ENCODE measurements around the gene COX8A.

Gene COX8A

GRCh38 chr11:64007160-64007628, 32.8 kb downstream of the COX8A start:
- Mint-ChIP-seq H3K27me3 (peaks cover 61% of the 10 kb centered on the region), H3K27ac (no peak overlapping the region), H3K9me3 (peaks cover 13 to 21% of the 10 kb centered on the region in 2 donors), H3K4me3 (peak overlapping the region; percentile 28 to 79), H3K4me1 (peaks cover 19% of the 10 kb centered on the region)
- ATAC-seq = no peak
- no peak for DNase-seq

DNA sequence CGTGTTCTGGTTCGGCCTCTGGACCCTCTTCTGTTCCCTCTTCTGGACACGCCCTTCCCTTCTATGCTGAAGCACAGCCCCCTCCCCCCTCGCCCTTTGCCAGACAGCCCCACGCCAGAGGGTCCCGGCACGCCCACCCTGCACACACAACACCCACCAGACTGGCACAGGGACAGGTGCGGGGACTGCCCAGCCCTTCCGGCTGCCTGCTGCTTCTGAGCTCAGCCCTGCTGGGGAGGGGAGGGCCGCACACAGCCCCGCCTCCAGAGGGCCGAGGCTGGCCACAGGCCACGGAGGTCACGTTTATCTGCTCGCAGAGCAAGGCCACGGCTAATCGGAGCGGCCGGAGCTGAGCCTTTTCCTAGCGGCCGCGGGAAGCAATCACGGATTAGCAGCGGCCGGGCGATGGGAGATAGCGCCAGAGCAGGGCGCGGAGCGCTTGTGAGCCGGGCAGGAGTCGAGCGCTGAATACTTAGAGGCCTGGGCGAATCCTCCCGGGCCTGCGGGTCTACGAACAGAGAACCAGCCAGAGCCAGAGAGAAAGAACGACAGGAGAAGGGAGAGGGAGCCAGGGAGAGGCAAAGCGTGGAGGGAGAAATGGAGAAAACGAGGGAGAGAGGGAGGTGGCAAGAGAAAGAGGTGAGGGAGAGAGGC, 33.3 kb downstream of the COX8A start:
- ATAC-seq (peak; percentile 62), DNase-seq (no peak)
- peaks cover 13 to 21% of the 10 kb centered on the region in 2 donors for H3K9me3 Mint-ChIP-seq
- no peak overlapping the region for H3K27ac Mint-ChIP-seq
- peaks cover 19% of the 10 kb centered on the region for H3K4me1 Mint-ChIP-seq
- peak overlapping the region in 1 of 2 donors; percentile 79 for H3K4me3 Mint-ChIP-seq
- peaks cover 61% of the 10 kb centered on the region for H3K27me3 Mint-ChIP-seq

- Mint-ChIP-seq H3K4me3 (peak overlapping the region in 1 of 2 donors; percentile 79), H3K9me3 (peaks cover 13 to 21% of the 10 kb centered on the region in 2 donors), H3K27me3 (peaks cover 61% of the 10 kb centered on the region), H3K4me1 (peaks cover 19% of the 10 kb centered on the region), H3K27ac (no peak overlapping the region)
- ATAC-seq (peak; percentile 49), DNase-seq (no peak)
Observed at GRCh38 chr11:64008283-64008913, 34.0 kb downstream of the COX8A start.

DNA sequence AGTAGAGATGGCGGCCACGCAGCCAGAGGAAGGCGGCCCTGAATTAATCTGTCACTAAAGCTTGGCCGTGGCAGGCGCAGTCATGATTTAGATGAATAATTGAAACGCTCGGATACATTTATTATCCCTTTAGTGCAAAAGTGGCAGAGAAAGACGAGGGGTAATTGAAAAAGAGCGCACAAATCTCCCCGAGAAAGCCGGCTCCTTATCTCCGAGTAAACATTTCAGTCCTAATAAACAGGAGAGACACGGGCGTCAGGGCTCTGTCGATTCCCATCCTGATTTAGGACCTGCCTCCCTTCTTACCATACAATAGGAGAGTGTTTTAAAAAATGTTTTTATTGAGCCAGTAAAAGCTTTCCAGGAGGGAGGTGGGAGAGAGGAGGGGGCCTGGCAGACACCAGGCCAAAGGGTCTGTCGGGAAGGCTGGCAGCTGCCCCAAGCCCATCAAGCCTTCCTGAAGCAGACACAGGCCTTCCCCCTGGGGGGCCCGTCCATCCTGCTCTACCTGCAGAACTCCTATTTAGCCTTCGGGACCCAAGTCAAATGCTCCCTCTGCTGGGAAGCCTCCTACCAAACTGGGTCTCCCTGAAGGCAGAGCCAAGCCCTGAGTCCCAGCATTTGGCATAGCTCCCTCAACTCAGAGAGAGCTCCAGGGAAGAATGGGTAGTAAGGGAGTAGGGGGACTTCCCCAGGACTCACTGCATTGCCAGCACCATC, 34.7 kb downstream of the COX8A start:
- Mint-ChIP-seq H3K9me3 (peaks cover 13 to 21% of the 10 kb centered on the region in 2 donors), H3K4me1 (peaks cover 19% of the 10 kb centered on the region), H3K4me3 (no peak overlapping the region), H3K27me3 (peaks cover 61% of the 10 kb centered on the region), H3K27ac (no peak overlapping the region)
- DNase-seq = no peak
- ATAC-seq = no peak

GRCh38 chr11:64009710-64010109, 35.3 kb downstream of the COX8A start:
- H3K27me3 Mint-ChIP-seq = peaks cover 61% of the 10 kb centered on the region
- no peak for DNase-seq
- peaks cover 13 to 21% of the 10 kb centered on the region in 2 donors for H3K9me3 Mint-ChIP-seq
- ATAC-seq = no peak
- H3K27ac Mint-ChIP-seq = no peak overlapping the region
- H3K4me1 Mint-ChIP-seq = peaks cover 19% of the 10 kb centered on the region
- H3K4me3 Mint-ChIP-seq = no peak overlapping the region

DNA sequence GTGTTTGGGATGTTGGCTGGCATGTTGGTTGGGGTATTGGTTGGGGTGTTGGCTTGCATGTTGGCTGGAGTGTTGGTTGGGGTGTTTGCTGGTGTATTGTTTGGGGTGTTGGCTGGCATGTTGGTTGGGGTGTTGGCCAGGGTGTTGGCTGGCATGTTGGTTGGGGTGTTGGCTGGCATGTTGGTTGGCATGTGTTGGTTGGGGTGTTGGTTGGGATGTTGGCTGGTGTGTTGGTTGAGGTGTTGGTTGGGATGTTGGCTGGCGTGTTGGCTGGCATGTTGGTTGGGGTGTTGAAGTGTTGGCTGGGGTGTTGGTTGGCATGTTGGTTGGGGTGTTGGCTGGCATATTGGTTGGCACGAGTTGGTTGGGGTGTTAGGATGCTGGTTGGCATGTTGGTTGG, 36.4 kb downstream of the COX8A start:
- Mint-ChIP-seq H3K9me3 (peaks cover 13 to 21% of the 10 kb centered on the region in 2 donors), H3K4me1 (peaks cover 19% of the 10 kb centered on the region), H3K4me3 (no peak overlapping the region), H3K27ac (no peak overlapping the region), H3K27me3 (peaks cover 55% of the 10 kb centered on the region)
- ATAC-seq = no peak
- DNase-seq = no peak

GRCh38 chr11:64011371-64011770, 37.0 kb downstream of the COX8A start:
- ATAC-seq (no peak), DNase-seq (no peak)
- Mint-ChIP-seq H3K9me3 (peaks cover 13 to 21% of the 10 kb centered on the region in 2 donors), H3K27ac (peak overlapping the region in 1 of 2 donors; percentile 82), H3K27me3 (peaks cover 49% of the 10 kb centered on the region), H3K4me1 (peaks cover 19% of the 10 kb centered on the region), H3K4me3 (no peak overlapping the region)

- DNase-seq = no peak
- no peak for ATAC-seq
- H3K9me3 Mint-ChIP-seq = peaks cover 13 to 21% of the 10 kb centered on the region in 2 donors
- no peak overlapping the region for H3K4me3 Mint-ChIP-seq
- H3K4me1 Mint-ChIP-seq = peaks cover under 1% of the 10 kb centered on the region
- no peak overlapping the region for H3K27ac Mint-ChIP-seq
- peaks cover 30% of the 10 kb centered on the region for H3K27me3 Mint-ChIP-seq
Observed at GRCh38 chr11:64013141-64013896, 38.9 kb downstream of the COX8A start.

DNA sequence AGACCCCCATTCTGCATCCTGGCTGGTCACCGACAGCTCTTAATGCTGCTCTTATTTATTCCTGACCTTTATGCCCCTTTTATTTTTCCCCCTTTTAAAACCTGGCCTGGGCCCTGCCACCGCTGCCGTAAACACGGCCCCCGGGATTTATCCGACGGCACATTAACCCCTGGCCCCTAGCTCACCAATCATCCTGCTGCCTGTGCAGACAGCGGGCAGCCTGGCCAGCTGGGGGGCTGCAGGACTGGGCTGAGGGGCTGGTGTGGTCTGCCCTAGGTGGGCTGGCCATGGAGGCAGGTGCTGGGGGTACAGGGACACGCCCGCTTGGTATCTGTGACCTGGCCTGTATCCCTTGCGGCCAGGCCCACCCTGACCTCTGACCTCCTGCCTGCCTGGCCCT, 39.9 kb downstream of the COX8A start:
- H3K27ac Mint-ChIP-seq = no peak overlapping the region
- ATAC-seq (no peak), DNase-seq (no peak)
- H3K9me3 Mint-ChIP-seq = peaks cover 13 to 21% of the 10 kb centered on the region in 2 donors
- H3K4me1 Mint-ChIP-seq = no peaks in the 10 kb centered on the region
- H3K4me3 Mint-ChIP-seq = no peak overlapping the region
- peaks cover 20% of the 10 kb centered on the region for H3K27me3 Mint-ChIP-seq

DNA sequence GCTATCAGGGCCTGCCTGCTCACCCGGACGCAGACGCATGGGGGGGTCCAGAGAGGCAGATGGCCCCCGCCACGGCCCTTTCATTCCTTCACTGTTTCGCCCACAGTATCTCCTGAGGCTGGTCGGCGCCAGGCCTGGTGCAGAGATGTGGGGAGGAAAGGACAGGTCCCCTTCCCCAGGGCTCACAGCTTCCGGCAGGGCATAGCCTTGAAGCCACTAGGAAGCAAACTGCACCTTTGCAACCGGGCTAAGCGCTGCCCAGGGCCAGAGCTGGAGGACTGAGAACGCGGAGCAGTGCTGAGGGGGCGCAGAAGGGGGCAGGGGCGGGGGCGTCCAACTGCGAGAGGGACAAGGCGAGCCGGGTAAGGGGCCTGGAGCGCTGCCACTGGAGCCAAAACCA, 41.1 kb downstream of the COX8A start:
- DNase-seq (no peak), ATAC-seq (no peak)
- peaks cover 5 to 13% of the 10 kb centered on the region in 2 donors for H3K9me3 Mint-ChIP-seq
- H3K4me3 Mint-ChIP-seq = no peak overlapping the region
- H3K27me3 Mint-ChIP-seq = peaks cover 9% of the 10 kb centered on the region
- no peak overlapping the region for H3K27ac Mint-ChIP-seq
- no peaks in the 10 kb centered on the region for H3K4me1 Mint-ChIP-seq

DNA sequence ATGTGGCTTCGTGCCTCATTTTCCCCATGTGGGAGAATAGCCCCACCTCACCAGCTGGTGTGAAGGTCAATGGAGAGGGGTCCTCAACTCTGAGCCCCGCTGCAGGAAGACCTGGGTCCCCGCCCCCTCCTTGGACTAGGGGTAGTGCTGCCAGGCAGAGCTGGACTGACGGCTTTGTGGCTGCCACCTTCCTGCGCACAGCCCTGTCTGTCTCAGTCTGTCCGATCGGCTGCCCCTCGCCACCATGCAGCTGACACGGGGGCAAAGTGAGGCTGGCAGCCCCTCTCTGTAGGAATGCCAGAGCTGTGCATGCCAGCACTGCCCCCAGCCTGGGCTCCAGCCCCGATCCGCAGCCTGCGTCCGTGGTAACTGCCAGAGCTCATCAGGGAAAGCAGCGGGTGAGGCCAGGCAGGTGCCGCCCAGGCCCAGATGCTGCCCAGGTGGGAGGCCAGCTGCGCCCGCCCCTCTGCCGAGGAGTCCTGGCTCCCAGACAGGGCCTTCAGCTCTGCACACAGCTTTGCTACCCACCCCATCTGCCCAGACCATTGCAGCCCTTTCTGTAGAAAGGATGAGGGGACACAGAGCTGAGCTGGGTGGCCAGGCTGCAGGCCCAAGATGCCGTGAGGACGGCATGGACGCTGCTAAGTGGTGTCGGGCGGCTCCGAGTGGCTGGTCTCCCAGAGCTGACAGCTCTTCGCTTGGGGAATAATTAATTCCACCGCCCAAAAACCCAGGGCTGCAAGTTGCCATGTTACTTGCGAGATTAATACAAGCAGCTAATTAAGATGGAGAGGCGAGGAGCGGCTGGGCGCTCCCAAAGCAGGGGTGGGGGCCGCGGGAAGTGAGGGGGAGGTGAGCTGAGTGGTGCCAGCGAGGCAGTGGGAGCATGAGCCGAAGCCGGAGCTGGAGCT, 41.8 kb downstream of the COX8A start:
- ATAC-seq (no peak), DNase-seq (no peak)
- Mint-ChIP-seq H3K4me3 (no peak overlapping the region), H3K9me3 (peaks cover 0 to 6% of the 10 kb centered on the region in 2 donors), H3K27me3 (peaks cover 3% of the 10 kb centered on the region), H3K4me1 (no peaks in the 10 kb centered on the region), H3K27ac (no peak overlapping the region)

GRCh38 chr11:64017945-64018224, 43.5 kb downstream of the COX8A start:
- H3K27me3 Mint-ChIP-seq = no peaks in the 10 kb centered on the region
- H3K4me3 Mint-ChIP-seq = no peak overlapping the region
- no peak for DNase-seq
- no peak overlapping the region for H3K27ac Mint-ChIP-seq
- H3K4me1 Mint-ChIP-seq = no peaks in the 10 kb centered on the region
- ATAC-seq = no peak
- H3K9me3 Mint-ChIP-seq = no peaks in the 10 kb centered on the region

DNA sequence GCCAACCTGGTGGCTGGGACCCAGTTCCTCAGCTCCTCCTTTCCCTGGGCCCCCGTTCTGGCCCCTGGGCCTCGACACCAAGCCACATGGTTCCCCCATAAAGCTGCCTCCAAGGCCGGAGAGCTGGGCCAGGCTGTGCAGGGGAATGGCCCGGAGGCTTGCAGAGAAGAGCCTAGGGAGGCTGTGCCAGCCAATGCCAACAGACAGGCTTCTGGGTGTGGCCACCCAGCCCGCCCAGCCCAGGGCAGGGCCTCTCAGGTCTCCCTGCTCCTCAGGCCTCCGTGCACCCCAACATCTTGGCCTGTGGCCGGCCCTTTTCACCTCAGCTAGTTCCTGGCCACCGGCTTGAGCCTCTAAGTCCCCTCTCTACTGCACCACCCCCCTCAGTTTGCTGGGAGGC, 43.9 kb downstream of the COX8A start:
- Mint-ChIP-seq H3K27me3 (no peaks in the 10 kb centered on the region), H3K4me1 (no peaks in the 10 kb centered on the region), H3K9me3 (no peaks in the 10 kb centered on the region), H3K4me3 (no peak overlapping the region), H3K27ac (no peak overlapping the region)
- ATAC-seq (no peak), DNase-seq (no peak)

- H3K27me3 Mint-ChIP-seq = no peaks in the 10 kb centered on the region
- no peaks in the 10 kb centered on the region for H3K4me1 Mint-ChIP-seq
- DNase-seq (no peak), ATAC-seq (no peak)
- no peak overlapping the region for H3K4me3 Mint-ChIP-seq
- H3K27ac Mint-ChIP-seq = no peak overlapping the region
- H3K9me3 Mint-ChIP-seq = no peaks in the 10 kb centered on the region
Observed at GRCh38 chr11:64019106-64020037, 45.0 kb downstream of the COX8A start.
